Left ventricle myocardium inferior (tissue), 1 donor: ENCODE data around the gene P2RX6. TPM values are rescaled to one million over a fixed set of nuclear protein-coding genes. Genes with fewer than 3 reads are reported as not detected.

Source experiments
- DNase-seq: peaks from one replicate; pipeline ENCODE4 v3.0.0-alpha.2; 2020
- H3K27ac ChIP-seq: fragments of 200-600 bp; replicated peaks from 2 replicates; pipeline ENCODE4 v1.8.0; 2021
- H3K27me3 ChIP-seq: fragments of 200-600 bp; 2 replicates; pipeline ENCODE4 v1.8.0; 2021; ENCODE audit warnings: low read depth
- H3K36me3 ChIP-seq: fragments of 200-600 bp; 2 replicates; pipeline ENCODE4 v1.8.0; 2021
- H3K4me1 ChIP-seq: fragments of 200-600 bp; 2 replicates; pipeline ENCODE4 v1.8.0; 2021
- H3K4me3 ChIP-seq: fragments of 200-600 bp; 2 replicates; pipeline ENCODE4 v1.8.0; 2021; ENCODE audit warnings: mild to moderate bottlenecking, moderate library complexity
- H3K9me3 ChIP-seq: fragments of 200-600 bp; replicated peaks from 2 replicates; pipeline ENCODE4 v1.8.0; 2021
- CTCF ChIP-seq: fragments of 200-600 bp; IDR thresholded peaks from 2 replicates; pipeline ENCODE4 v1.8.0; 2021; ENCODE audit warnings: antibody characterized with exemption, mild to moderate bottlenecking, borderline replicate concordance
- intact Hi-C: fragments of 100-400 bp; cut with micrococcal nuclease; formaldehyde crosslinking; loops from one replicate; pipeline ENCODE4 v1.11.0; 2022
- total RNA-seq: library from RNA; stranded (reverse); fragmentation: NEBNext Ultra II Directional; extraction: Animal tissue kit (Norgen Biotek cat#: 25700); gene quantifications from one replicate; pipeline ENCODE4 v1.2.1, GENCODE V29; 2021
- donor health status: DM: no; HTN: yes; CAD: no; lungs with severe emphysema.

Gene P2RX6
- total RNA-seq, 1 donor from 2014 or later: 3.5 TPM

GRCh38 chr22:20978419-20978818, 36.5 kb upstream of the P2RX6 start:
- DNase-seq: no peak
- intact Hi-C loops: no loop called here
- H3K4me3 ChIP-seq: no peak overlapping the region
- no peak for TF ChIP-seq CTCF
- H3K27me3 ChIP-seq: peaks cover 16% of the 10 kb centered on the region
- no peak overlapping the region for H3K27ac ChIP-seq
- peaks cover 7% of the 10 kb centered on the region for H3K9me3 ChIP-seq
- H3K4me1 ChIP-seq: peaks cover 34% of the 10 kb centered on the region
- H3K36me3 ChIP-seq: no peaks in the 10 kb centered on the region

GRCh38 chr22:20979243-20979809, 35.6 kb upstream of the P2RX6 start:
- intact Hi-C loops: no loop called here

GRCh38 chr22:20979940-20980453, 35.0 kb upstream of the P2RX6 start:
- no peak for TF ChIP-seq CTCF
- Histone ChIP-seq H3K4me3 (peak overlapping the region; percentile 52), H3K27me3 (peaks cover 6% of the 10 kb centered on the region), H3K9me3 (peaks cover 7% of the 10 kb centered on the region), H3K4me1 (peaks cover 36% of the 10 kb centered on the region), H3K27ac (no peak overlapping the region), H3K36me3 (peaks cover 6% of the 10 kb centered on the region)
- DNase-seq: no peak
- intact Hi-C loops: no loop called here

More at GRCh38 chr22:20979243-20979809, 35.6 kb upstream of the P2RX6 start:
- Histone ChIP-seq H3K9me3 (peaks cover 7% of the 10 kb centered on the region), H3K4me1 (peaks cover 36% of the 10 kb centered on the region), H3K36me3 (peaks cover 5% of the 10 kb centered on the region), H3K4me3 (peak overlapping the region; percentile 52), H3K27ac (no peak overlapping the region), H3K27me3 (peaks cover 13% of the 10 kb centered on the region)
- no peak for TF ChIP-seq CTCF
- DNase-seq: peak; percentile 53

GRCh38 chr22:20980523-20980922, 34.4 kb upstream of the P2RX6 start:
- H3K4me1 ChIP-seq: peaks cover 36% of the 10 kb centered on the region
- peaks cover 7% of the 10 kb centered on the region for H3K9me3 ChIP-seq
- TF ChIP-seq CTCF: no peak
- H3K27me3 ChIP-seq: peaks cover under 1% of the 10 kb centered on the region
- H3K27ac ChIP-seq: no peak overlapping the region
- no peak overlapping the region for H3K4me3 ChIP-seq
- intact Hi-C loops: no loop called here
- H3K36me3 ChIP-seq: peaks cover 6% of the 10 kb centered on the region
- DNase-seq: no peak

GRCh38 chr22:20980938-20981722, 33.8 kb upstream of the P2RX6 start:
- TF ChIP-seq CTCF: no peak
- no peak for DNase-seq
- intact Hi-C loops: no loop called here

More at GRCh38 chr22:20980938-20981722, 33.8 kb upstream of the P2RX6 start:
- H3K4me1 ChIP-seq: peaks cover 36% of the 10 kb centered on the region
- H3K4me3 ChIP-seq: peak overlapping the region; percentile 93
- H3K27me3 ChIP-seq: no peaks in the 10 kb centered on the region
- peaks cover 7% of the 10 kb centered on the region for H3K9me3 ChIP-seq
- peaks cover 12% of the 10 kb centered on the region for H3K36me3 ChIP-seq
- H3K27ac ChIP-seq: peak overlapping the region; percentile 95
